Gastrocnemius medialis (tissue), 4 donors: ENCODE results near the gene PTPRE. TPM values are rescaled to one million over a fixed set of nuclear protein-coding genes. Genes with fewer than 3 reads are reported as not detected.

ENCODE experiments used
- ATAC-seq, 2 donors: fragments of 150-250 bp; one replicate each; pipeline ENCODE4 v1.9.1; 2016
- DNase-seq, 2 donors: peaks; one replicate each; pipeline ENCODE4 v3.0.0-alpha.2; 2019
- H3K27ac ChIP-seq, 4 donors: fragments of 200-600 bp; sonication (generic); 1 replicate in 1 of 4; 2 replicates in 3 of 4; pipeline ENCODE4 v1.5.1; 2016 to 2018; ENCODE audit warnings: mild to moderate bottlenecking in 2 of 4, moderate library complexity in 1 of 4
- H3K27me3 ChIP-seq, 3 donors: fragments of 200-600 bp; sonication (generic) in 2 of 3; 1 replicate in 1 of 3; 2 replicates in 2 of 3; pipeline versions ENCODE4 v1.5.1 to v1.6.0; 2016 to 2019; ENCODE audit warnings: mild to moderate bottlenecking in 1 of 3, moderate library complexity in 1 of 3
- H3K36me3 ChIP-seq, 2 donors: fragments of 200-600 bp; sonication (generic) in 1 of 2; one replicate each; pipeline ENCODE4 v1.5.1; 2017 to 2018
- H3K4me1 ChIP-seq, 2 donors: fragments of 200-600 bp; sonication (generic) in 1 of 2; one replicate each; pipeline ENCODE4 v1.5.1; 2016 to 2017; ENCODE audit warnings: mild to moderate bottlenecking in 2 of 2
- H3K4me3 ChIP-seq, 4 donors: fragments of 200-600 bp; sonication (generic) in 3 of 4; 1 replicate in 1 of 4; 2 replicates in 3 of 4; pipeline ENCODE4 v1.5.1; 2016 to 2019; ENCODE audit warnings: mild to moderate bottlenecking in 2 of 4
- H3K9me3 ChIP-seq, 3 donors: fragments of 200-600 bp; sonication (generic) in 2 of 3; 1 replicate in 1 of 3; 2 replicates in 2 of 3; pipeline ENCODE4 v1.5.1; 2016 to 2019
- POLR2A ChIP-seq, 2 donors: fragments of 450-650 bp; IDR thresholded peaks; one replicate each; pipeline ENCODE4 v1.6.1; 2017; ENCODE audit warnings: antibody characterized with exemption in 2 of 2, mild to moderate bottlenecking in 2 of 2, moderate library complexity in 2 of 2
- in situ Hi-C, 4 donors: fragments of 200-750 bp; cut with MboI; loops; one replicate each; pipeline versions ENCODE4 v1.15.0 to v1.8.0; 2017; ENCODE audit warnings: low sequenced_read_pairs in 4 of 4
- intact Hi-C: fragments of 100-400 bp; cut with DNase I; formaldehyde crosslinking; loops from one replicate; pipeline ENCODE4 v1.15.1; 2023; ENCODE audit warnings: low total_unique reads
- total RNA-seq, 4 donors: library from RNA; depleted of rRNA; stranded (reverse); fragments of >200 nt; gene quantifications; one replicate each; pipeline versions ENCODE4 v1.1.0 to v1.2.3, GENCODE V29; 2016
- TF ChIP-seq, protein P1 (sequence below), 5 experiments: fragments of 450-650 bp in 3 of 5; fragments of 200-600 bp in 2 of 5; sonication (generic) in 2 of 5; IDR thresholded peaks in 4 of 5; conservative IDR thresholded peaks in 1 of 5; 1 replicate in 4 of 5; 2 replicates in 1 of 5; pipeline ENCODE4 v1.5.1; 2016 to 2019; ENCODE audit warnings: antibody characterized with exemption in 5 of 5, mild to moderate bottlenecking in 3 of 5, moderate library complexity in 3 of 5

Gene PTPRE
- total RNA-seq, 4 donors from 2014 or later = 0.97 to 2.2 (median 1.6) TPM

DNA sequence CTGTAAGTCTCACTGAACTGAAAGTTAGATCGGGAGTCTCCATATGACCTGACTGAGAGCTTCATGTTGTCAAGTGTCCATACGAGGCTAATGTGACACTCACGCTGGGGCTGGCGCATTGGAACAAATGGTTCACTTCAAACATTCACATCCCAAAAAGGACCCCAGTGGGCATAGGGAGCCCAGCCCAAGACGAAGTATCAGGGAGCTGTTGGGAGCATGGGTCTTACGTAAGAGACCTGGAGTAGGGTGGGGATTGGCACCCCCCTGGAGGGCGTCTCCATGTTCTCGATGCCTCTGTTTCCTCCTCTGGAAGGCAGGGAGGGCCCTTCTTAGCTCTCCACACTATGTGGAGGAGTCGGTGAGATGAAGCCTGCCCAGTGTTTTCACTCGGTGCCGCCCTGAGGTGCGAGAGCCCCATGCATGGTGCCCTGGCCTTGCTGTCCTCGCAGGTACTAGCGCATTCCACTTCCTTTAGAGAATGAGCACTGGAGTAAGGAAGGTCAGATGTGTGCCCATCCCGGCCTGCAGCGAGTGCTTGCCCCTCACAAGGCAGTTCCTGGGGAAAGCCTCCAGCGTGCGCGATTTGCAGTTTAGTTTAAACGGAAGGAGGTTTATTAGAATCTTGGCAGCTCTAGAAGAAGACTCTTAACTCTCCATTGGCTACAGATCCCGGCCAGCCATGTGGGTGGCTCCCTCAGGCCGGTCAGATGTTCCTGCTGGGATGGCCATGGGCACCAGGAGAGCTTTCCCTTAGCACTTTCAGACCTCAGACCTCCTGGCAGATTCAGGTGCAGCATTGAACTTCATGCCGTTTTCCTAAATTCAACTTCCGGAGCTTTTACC lies 64.4 kb downstream of the PTPRE start:
- Histone ChIP-seq H3K4me3 (no peak overlapping the region), H3K4me1 (no peaks in the 10 kb centered on the region), H3K27me3 (peaks cover 0 to 10% (median 0%) of the 10 kb centered on the region in 3 donors), H3K9me3 (no peaks in the 10 kb centered on the region), H3K27ac (no peak overlapping the region), H3K36me3 (no peaks in the 10 kb centered on the region)
- intact Hi-C loops = no loop called here
- TF ChIP-seq, protein P1, sequence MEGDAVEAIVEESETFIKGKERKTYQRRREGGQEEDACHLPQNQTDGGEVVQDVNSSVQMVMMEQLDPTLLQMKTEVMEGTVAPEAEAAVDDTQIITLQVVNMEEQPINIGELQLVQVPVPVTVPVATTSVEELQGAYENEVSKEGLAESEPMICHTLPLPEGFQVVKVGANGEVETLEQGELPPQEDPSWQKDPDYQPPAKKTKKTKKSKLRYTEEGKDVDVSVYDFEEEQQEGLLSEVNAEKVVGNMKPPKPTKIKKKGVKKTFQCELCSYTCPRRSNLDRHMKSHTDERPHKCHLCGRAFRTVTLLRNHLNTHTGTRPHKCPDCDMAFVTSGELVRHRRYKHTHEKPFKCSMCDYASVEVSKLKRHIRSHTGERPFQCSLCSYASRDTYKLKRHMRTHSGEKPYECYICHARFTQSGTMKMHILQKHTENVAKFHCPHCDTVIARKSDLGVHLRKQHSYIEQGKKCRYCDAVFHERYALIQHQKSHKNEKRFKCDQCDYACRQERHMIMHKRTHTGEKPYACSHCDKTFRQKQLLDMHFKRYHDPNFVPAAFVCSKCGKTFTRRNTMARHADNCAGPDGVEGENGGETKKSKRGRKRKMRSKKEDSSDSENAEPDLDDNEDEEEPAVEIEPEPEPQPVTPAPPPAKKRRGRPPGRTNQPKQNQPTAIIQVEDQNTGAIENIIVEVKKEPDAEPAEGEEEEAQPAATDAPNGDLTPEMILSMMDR (IDR thresholded peaks at IDR 0.05 in 4 of 5, conservative IDR thresholded peaks at IDR 0.05 in 1 of 5) = no peak
- ATAC-seq = no peak
- in situ Hi-C loops = no loop called here
- DNase-seq = no peak

DNA sequence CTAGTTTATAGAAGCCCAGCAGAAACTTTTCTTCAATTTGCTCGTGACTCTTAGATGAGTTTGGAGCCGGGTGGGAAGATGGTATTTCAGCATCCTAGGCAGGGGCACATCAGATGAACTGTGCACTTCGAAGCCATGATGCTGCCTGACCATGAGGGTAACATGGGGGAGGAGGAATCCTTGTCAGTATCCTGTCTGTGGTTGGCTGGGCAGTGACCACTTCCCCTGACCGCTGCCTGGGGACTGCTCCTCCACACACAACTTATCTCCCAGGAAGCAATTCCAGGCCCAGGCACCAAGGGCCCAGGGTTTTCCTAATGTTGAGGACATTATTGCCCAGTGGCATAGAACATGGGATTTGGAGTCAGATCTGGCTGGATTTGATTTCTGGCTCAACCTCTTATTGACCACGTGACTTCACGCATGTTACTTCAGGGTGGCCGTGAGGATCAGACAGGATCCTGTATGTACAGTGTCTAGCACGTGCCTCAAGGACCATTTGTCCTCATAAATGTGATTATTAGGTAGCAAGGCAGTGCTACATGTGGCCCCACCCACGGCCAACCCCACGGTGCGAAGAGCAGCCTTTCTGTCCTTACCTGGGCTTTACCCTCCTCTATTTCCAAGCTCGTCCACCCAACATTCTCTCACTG lies 65.2 kb downstream of the PTPRE start:
- Histone ChIP-seq H3K9me3 (no peaks in the 10 kb centered on the region), H3K4me3 (no peak overlapping the region), H3K4me1 (peaks cover 4 to 6% of the 10 kb centered on the region in 2 donors), H3K36me3 (no peaks in the 10 kb centered on the region), H3K27ac (no peak overlapping the region), H3K27me3 (peaks cover 0 to 10% (median 0%) of the 10 kb centered on the region in 3 donors)
- intact Hi-C loops = no loop called here
- in situ Hi-C loops = no loop called here
- no peak for DNase-seq
- ATAC-seq = no peak
- no peak for TF ChIP-seq POLR2A (IDR thresholded peaks at IDR 0.05)
- TF ChIP-seq, protein P1 (IDR thresholded peaks at IDR 0.05 in 4 of 5, conservative IDR thresholded peaks at IDR 0.05 in 1 of 5) = no peak

DNA sequence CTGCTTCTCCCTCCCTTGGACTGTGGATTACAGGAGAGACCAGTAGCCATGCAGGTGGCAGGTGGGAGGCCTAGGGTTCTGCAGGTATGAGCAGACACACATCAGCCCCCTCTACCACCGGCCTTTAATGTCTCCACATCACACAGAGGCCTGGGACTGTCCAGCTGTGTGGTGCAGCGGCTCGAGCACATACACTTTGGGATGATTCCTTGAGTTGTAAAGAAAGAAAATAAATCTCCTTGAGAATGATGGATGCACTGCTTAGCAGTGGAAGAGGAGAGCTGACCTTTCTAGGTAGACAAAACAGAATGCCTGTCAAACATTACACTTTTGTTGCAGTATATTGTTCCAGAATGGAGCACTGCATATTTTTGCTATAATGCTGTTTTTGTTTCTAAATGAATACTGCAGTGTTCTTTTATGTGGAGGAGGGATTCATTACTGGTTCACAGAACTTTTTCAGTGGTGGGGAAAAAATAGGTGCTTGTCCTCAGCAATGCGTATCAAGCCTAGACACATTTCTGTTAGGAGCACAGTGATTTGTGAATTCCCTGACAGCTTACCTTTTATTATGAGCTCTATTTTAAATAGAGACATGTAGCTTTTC lies 66.0 kb downstream of the PTPRE start:
- ATAC-seq = no peak
- intact Hi-C loops (no loop called here), in situ Hi-C loops (no loop called here)
- no peak for TF ChIP-seq POLR2A (IDR thresholded peaks at IDR 0.05)
- TF ChIP-seq, protein P1 (IDR thresholded peaks at IDR 0.05 in 4 of 5, conservative IDR thresholded peaks at IDR 0.05 in 1 of 5) = no peak
- H3K4me1 ChIP-seq = peaks cover 6 to 11% of the 10 kb centered on the region in 2 donors
- H3K36me3 ChIP-seq = no peaks in the 10 kb centered on the region
- H3K9me3 ChIP-seq = no peaks in the 10 kb centered on the region
- H3K27me3 ChIP-seq = peaks cover 0 to 10% (median 0%) of the 10 kb centered on the region in 3 donors
- H3K27ac ChIP-seq = no peak overlapping the region
- DNase-seq = no peak
- no peak overlapping the region for H3K4me3 ChIP-seq

DNA sequence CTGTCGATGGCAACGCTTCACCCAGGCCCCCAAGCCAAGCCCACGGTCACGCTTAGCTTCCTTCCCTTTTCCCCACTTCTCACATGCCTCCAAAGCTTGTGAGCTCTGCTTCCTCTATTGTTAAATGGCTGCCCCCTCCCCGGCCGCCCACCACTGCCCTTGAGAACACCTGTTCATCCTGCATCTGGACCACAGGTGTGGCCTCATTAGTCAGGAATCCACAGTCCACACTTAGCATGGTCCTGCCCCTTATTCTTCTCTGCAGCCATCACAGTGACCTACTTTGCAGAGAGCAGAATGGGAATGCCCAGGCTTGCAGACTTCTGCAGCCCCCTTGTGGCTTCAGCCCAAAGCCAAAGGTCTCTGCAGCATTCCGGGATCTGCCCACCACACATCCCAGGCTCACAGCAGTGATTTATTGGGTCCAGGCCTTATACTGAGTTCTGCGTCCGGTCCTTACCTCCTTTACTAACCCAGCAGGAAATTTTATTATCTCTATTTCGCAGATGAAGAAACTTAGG lies 66.9 kb downstream of the PTPRE start:
- intact Hi-C loops (no loop called here), in situ Hi-C loops (no loop called here)
- no peak for TF ChIP-seq POLR2A (IDR thresholded peaks at IDR 0.05)
- TF ChIP-seq, protein P1 (IDR thresholded peaks at IDR 0.05 in 4 of 5, conservative IDR thresholded peaks at IDR 0.05 in 1 of 5) = no peak
- ATAC-seq = no peak
- Histone ChIP-seq H3K4me1 (peaks cover 13% of the 10 kb centered on the region in 2 donors), H3K27ac (no peak overlapping the region), H3K36me3 (no peaks in the 10 kb centered on the region), H3K9me3 (no peaks in the 10 kb centered on the region), H3K4me3 (no peak overlapping the region), H3K27me3 (peaks cover 0 to 10% (median 0%) of the 10 kb centered on the region in 3 donors)
- DNase-seq = no peak
